SHP77 treated with DMSO at 0.1 percent for 48 hours (cell line): ENCODE results near the gene PSTPIP2.
"Not testable (repeated sequence)": the region's sequence is repeated elsewhere in the genome, so short reads cannot be mapped to it uniquely, and the experiment has no call there.

Source experiments
- DNase-seq: peaks from one replicate; lab custom pipeline; 2025; lab: John Stamatoyannopoulos, UW

PSTPIP2 gene, protein sequence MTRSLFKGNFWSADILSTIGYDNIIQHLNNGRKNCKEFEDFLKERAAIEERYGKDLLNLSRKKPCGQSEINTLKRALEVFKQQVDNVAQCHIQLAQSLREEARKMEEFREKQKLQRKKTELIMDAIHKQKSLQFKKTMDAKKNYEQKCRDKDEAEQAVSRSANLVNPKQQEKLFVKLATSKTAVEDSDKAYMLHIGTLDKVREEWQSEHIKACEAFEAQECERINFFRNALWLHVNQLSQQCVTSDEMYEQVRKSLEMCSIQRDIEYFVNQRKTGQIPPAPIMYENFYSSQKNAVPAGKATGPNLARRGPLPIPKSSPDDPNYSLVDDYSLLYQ

DNA sequence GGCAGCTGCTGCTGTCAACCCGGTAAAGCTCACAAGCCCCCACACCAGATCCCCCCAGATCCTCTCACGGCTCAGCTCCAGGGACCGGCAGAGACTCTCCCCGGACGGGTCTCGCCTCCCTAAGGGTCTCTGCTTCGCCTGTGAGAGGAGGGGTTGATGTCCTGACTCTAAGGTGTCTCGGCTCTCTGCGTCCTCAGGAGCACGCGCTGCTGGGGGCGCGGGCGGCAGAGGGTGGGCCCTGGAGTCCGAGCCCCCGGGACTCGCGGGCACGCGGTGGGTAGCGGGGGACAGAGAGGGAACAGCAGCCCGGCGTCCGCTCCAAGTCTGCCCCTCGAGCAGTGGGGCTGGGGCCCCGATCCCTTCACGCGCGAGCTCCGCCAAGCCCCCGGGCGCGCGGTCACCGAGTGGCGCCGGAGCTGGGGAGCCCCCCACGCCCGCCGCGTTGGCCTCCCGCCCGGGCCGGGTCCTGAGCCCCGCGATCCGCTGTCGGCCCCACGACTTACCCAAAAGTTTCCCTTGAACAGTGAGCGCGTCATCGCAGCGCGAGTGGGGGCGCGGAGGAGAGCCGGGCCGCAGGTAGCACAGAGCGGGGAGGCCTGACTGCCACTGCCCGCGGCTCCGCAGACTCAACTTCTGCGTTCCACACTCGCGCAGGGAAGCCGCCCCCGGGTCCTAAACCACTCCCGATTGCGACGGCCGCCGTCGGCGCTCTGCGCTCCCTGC lies at the start of gene PSTPIP2:
TSS of gene PSTPIP2 (minus strand) at position 608 of the 723 bp plus-strand sequence. CDS start at position 536, 72 bp downstream.
- DNase-seq = no peak

DNA sequence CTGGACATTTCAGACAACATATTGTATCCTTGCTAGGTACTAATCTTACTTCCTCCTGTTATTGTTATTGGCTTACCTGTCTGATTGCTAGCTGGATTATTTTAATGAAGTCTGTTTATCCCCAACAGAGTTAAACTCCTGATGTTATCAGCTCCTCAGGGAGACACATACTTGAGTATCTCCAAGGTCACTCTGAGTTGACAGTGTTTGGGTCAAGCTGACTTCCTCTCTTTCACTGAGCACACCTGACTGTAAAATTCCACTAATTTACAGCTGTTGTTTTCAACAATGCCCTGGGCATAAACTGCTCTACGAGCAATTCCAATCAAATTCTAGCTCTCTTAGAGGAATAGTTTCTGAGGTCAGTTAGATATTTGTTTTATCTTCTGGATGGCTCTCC lies 41.7 kb upstream of the PSTPIP2 start:
- no peak for DNase-seq

DNA sequence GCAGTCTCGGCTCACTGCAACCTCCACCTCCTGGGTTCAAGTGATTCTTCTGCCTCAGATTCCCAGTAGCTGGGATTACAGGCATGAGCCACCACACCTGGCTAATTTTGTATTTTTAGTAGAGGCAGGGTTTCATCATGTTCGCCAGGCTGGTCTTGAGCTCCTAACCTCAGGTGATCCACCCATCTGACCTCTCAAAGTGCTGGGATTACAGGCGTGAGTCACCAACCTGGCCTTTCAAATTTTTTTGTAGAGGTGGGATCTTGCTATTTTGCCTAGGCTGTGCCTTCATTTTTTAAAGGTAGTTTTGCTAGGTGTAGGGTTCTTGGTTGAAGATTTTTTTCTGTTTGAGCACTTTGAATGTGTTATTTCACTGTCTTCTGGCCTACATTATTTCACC lies 38.3 kb upstream of the PSTPIP2 start:
- DNase-seq = no peak

DNA sequence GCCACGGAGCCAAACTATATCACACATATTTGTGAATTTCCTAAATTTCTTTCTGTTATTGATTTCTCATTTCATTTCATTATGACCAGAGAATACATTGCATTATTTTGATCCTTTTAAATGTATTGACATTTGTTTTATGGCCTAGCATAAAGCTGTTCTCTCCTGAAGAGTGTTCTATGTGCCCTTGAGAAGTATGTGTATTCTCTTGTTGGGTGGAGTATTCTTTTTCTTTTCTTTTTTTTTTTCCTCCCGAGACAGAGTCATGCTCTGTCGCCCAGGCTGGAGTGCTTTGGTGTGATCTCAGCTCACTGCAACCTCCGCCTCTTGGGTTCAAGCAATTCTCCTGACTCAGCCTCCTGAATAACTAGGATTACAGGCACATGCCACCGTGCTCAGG lies 37.3 kb upstream of the PSTPIP2 start:
- DNase-seq = no peak

DNA sequence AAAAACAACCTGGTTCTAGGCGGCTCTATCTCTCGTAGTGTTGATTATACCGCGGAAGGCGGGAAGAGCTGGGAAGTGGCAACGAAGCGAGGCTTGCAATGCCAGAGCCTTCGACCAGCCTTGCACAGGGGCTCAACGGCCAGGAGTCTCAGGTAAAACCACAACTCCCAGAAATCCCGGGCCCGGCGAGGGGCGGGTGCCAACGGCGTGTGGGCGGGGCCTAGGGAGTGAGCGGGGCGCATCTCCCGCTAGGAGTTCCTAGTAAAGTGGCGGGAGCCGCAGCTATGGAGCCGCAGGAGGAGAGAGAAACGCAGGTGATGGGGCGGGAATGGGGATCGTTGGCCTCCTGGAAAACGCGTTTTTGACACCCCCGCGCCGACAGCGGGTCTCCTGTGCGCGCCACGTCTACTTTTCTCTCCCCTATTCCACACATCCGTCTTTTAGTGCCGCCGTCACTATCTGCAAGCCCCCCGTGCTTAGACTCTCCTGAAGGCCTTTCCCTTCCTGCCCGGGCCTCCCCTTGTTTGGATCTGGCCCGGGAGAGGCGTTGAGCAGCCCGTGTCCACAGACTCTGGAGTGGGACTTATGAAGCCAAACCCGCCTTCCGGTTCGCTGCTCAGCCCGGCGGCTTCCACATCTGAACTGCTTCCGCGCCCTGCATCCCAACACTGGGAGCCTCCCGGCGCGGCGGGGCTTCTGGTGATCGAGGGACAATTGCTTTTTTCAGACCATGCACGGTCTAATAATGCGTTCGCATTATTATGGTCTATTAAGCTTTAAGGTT lies 32.3 kb upstream of the PSTPIP2 start, which contains the start of gene HAUS1:
TSS of gene HAUS1 (plus strand) at position 258 of the 784 bp plus-strand sequence. CDS start at position 285, 27 bp downstream.
- peak; percentile 88 for DNase-seq

DNA sequence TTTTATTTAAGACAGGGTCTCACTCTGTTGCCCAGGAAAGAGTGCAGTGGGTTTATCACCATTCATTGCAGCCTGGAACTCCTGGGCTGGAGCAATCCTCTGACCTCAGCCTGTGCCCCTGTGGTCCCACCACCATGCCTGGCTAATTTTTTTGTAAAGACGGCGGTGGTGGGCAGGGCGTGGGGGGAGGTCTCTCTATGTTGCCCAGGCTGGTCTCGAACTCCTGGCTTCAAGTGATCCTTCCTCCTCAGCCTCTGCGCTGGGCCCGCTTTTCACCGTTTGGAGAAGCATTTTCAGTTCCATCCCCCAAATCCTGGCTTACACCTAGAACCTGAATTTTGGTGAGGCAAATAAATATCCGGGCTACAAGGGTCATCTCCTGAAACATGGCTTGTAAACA lies 27.4 kb upstream of the PSTPIP2 start:
- DNase-seq = no peak

DNA sequence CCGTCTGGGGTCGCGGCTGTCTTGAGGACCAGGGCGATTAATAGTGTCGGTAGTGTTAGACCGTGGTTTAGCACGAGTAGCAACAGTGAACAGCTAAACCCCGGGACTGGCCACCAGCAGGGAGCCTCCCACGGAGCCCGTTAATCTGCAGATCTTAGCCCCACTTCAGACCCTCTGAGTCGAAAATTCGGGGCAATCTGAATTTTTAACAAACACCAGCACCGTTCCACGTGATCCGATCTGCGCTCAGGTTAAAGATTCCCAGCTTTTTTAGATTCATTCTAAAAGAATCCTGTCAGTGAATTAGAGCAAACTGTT lies 26.5 kb upstream of the PSTPIP2 start:
- DNase-seq = no peak

DNA sequence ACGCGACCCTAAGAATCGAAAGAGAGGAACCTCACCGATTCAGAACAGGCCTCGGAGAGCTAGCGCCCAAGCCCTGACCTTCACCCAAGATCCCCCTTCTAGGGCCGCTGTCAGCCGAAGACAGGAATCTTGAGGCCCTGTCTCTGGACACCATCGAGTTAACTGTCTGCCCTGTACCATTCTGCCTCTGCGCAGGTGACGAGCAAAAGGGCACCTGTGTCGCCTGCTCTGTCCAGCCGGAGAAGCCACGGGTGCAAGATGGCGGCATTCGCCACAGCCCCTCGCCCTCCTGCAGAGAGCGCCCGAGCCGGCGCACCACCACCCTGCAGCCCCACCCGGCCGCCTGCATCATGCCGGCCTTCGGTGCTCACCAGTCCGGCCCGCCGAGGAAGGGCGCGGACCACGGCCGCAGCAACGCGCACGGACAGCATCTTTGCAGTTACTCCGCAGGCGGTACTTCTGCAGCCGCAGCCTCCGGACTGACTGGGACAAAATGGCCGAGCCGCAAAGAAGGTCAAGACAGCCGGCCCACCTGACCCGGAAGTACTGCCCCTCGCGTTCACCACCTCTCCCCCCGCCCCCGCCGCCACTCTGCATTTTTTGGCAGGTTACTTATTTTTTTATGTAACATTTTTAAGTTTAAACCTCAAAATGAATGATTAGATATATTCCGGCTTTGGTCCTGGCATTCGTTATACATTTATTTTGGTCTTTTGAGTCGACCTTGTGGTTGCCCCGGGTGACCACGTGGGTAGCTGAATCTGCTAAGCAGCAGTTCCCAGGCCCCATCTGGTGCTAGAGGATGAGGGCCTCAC lies 25.9 kb upstream of the PSTPIP2 start, which contains the start of gene ATP5F1A:
TSS of gene ATP5F1A (minus strand) at position 496 of the 815 bp plus-strand sequence. CDS start at position 431, 65 bp downstream.
- DNase-seq = peak; percentile 46

DNA sequence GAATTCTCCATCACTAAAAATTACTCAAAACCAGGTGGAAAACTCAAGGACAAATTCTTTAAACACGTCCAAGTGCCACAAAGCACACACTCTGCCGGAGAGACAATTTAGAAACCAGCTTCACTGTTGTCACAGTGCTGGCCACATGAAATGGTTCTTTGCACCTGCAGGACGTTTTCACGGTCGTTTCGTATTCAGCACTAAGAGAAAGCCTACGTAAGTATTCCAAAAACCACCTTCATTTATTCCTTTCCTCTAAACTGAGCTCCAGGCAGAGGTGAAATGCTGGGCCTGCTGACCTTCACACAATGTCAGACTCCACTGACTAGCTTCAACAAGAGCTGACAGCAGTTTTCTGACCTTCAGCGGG lies 25.4 kb upstream of the PSTPIP2 start:
- DNase-seq = no peak

DNA sequence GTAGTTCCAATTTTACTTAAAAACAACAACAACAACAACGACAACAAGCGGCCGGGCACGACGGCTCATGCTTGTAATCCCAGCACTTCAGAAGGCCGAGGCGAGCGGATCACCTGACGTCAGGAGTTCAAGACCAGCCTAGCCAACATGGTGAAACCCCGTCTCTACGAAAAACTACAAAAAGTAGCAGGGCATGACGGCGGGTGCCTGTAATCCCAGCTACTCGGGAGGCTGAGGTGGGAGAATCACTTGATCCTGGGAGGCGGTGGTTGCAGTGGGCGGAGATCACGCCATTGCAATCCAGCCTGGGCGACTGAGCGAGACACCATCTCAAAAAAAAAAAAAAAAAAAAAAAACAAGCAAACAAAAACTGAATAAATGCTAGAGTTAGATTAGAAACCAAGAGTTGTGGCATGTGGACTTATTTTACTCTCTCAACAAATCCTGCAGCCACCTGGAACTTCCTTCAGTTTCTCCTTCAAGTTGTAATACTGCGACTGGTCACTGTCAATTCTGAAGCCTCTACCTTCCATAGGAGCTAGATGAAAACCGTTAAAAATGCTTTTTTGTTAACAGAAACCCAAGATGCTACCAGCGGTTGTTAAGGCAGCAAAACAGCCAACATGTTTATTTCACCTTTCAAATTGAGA lies 24.7 kb upstream of the PSTPIP2 start:
- DNase-seq = no peak

DNA sequence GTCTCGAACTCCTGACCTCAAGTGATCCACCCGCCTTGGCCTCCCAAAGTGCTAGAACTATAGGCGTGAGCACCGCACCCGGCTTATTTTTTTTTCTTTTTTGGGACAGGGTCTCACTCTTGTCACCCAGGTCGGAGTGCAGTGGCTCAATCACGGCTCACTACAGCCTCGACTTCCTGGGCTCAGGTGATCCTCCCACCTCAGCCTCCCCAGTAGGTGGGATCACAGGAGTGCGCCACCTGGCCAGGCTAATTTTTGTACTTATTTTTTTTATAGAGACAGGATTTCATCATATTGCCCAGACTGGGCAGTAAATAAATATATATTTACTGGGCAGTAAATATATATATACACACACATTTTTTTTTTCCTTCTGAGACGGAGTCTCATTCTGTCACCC lies 23.5 kb upstream of the PSTPIP2 start:
- DNase-seq = no peak

DNA sequence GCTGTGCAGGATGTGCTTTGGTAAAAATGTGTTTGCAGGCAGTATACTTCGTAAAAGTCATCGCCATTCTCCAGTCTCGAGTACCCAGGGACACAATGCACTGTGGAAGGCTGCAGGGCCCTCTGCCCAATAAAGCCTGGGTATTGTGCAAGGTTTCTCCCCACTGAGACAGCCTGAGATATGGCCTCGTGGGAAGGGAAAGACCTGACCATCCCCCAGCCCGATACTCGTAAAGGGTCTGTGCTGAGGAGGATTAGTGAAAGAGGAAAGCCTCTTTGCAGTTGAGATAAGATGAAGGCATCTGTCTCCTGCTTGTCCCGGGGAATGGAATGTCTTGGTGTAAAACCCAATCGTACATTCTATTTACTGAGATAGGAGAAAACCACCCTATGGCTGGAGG lies 16.4 kb upstream of the PSTPIP2 start:
- not testable (repeated sequence) for DNase-seq

DNA sequence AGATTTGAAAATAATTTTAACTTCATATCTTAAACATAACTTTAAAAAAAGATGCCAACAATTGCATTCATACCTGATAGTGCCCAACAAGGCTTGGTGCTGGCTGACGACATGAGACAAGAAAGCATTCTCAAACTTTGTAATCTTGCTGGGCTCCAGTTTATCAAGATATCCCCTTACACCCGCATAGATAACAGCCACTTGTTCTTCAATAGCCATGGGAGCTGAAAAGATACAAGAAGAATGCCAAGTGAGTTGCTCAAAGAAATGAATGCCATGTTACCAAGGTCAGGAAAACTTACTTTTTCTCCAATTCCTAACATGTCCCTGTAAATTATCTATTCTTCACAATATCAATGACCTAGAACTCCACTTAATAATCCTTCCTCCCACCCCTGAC lies 12.4 kb upstream of the PSTPIP2 start:
- no peak for DNase-seq

DNA sequence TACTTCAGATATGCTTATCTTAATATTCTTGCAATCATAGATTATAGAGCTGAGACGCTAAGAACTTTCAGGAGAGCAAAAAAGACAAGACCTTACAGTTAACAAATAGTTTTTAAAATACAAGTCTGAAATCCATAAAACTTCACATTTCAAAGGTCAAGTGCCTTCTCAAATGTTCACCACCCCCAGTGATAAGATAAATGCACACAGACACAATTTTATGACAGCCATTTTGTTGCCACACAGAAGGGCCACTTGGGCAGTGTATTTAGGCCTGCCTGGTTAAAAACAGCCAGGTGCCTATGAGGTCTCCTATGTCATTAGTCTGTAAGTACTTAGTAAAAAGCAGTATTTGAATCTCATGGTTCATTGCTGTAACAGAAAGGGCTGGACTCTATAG lies 8.1 kb upstream of the PSTPIP2 start:
- DNase-seq = no peak

DNA sequence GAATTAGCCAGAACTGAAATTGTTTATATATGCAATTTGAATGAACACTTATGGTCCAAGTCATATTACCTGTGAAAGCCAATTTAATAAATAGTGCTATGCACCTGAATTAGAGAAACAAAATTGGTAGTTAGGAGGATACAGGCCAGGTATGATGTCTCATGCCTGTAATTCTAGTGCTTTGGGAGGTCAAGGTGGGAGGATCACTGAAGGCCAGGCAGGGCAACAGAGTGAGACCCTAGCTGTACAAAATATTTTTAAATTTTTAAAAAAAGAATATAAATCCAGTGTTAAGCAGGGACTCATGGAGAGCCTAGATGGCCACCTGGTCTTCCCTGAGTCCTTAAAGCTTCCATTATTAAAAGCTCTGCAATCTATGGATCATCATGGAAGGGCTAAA lies 7.3 kb upstream of the PSTPIP2 start:
- DNase-seq = no peak

DNA sequence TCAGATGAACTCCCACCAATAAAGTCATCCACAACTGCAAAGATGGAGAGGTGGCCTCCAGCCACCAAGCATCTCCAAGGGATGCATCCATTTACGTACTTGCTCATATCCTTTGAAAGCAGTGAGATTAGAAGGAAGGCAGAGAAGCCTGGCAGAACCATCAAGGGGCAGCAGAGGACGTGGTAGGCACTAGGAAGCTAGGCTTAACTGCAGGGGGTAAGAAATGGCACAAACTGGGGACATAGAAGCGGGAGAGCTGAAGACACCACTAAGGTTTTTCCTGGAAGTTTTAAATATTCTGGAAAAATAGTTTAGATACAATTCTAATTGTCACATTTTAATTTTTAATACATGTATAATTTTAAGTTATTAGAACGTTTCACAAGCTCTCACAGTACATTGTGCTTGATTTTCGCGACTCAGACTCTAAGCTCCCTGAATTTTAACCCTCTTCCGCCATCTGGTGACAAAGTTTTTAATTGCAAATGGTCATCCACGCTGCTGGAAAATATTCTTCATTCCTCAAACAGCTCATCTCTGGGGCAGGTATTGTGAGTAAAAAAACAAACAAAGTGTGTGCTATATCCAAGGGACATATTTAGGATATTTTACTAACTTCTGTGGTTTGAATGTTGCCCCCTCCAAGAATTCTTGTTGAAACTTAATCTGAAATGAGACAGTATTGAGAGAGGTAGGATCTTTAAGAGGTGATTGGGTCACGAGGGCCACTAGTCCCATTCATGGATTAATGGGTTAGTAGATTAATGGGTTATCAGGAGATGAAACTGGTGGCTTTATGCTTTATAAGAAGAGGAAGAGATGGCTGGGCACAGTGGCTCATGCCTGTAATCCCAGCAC lies 1.6 kb upstream of the PSTPIP2 start:
- DNase-seq = no peak

DNA sequence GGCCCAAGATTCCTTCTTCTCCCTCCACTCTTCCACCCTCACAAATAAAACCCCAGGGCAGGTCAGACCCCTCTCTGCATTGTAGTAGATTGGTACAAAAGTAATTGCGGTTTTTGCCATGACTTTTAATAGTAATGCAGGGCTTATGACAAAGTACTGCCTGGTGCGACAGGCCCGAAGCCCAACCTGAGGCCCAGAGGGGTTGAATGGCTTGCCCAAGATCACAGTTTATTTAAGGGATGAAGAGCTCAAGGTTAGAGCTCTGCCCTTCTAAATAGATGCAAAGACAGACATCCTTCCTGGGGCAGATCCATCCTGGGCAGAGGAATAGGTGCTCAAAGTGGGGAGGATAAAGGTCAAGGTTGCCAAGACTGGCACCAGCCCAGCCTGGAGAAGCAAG lies 899 bp upstream of the PSTPIP2 start:
- no peak for DNase-seq

DNA sequence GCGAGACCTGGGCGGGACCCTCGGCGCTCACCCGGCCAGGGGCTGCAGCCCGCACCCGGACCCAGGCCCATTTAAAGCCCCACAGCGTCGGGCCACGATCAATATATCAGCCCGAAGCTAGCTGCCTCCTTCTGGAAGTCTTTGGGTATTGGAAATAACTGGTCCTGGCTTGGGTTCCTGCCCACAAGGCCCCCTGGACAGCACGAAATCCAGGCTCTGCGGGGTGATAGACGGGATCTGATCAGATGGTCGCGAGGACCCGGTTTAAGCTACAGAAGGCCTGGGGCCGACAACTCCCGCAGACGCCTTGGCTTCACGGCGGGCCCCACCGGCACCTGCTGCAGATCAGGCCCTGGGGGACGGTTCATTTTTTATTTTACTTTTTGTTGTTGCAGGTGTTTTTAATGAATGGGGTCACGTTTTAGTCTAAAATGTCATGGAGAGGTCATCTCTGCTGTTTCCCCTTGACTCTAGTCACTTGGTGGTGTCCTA lies 362 bp upstream of the PSTPIP2 start:
- no peak for DNase-seq

DNA sequence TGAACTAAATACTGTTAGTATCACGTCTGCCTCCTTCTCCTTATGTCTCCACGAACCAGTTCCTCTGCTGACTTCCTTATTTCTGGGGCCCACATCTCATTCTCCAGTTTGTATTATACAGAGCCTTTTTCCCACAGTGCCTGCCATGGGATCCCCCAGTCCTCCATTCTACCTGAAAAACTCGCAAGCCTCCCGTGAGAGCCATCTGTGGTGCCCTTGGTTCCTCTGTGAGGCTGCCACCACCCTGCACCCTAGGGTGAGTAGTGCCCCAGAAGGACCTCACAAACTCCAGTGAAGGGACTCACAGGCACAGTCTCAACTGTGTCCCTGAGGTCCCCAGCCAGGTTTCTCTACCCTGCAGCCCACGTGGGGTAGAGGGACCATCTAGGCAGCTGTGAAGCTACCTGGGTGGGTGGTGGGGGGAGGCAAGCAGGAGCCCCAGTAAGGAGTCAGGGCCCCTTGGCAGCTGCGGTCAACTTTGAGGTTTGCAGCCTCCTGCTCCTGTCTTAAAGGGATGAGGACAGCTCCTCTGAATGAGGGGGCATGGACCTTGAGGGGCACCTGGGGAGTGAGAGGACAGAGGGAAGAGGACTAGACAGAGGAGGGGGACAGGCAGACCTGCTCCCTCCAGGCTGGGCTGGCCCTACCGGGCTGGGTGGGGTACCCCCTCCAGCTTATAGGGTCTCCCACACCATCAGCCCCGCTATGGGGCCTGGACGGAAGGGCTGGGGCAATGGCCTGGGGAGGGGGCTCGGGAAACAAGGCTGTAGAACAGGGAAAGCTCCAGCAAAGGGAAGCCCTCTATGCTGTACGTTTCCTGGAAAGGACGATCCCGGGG lies 1.0 kb downstream of the PSTPIP2 start:
- DNase-seq = no peak
